Hepatocyte (in vitro differentiated cells): ENCODE data around the gene FNIP2.
"Not testable (repeated sequence)": the region's sequence is repeated elsewhere in the genome, so short reads cannot be mapped to it uniquely, and the experiment has no call there.

Experiments
- CTCF ChIP-seq: fragments of 200-600 bp; sonication (generic); IDR thresholded peaks from 2 replicates; pipeline ENCODE4 v1.5.1; 2016; ENCODE audit warnings: antibody characterized with exemption, mild to moderate bottlenecking; ENCODE audit not compliant: poor library complexity
- EZH2 ChIP-seq: fragments of 200-600 bp; sonication (generic); IDR thresholded peaks from 2 replicates; pipeline ENCODE4 v1.6.1; 2016; ENCODE audit warnings: antibody characterized with exemption, mild to moderate bottlenecking, borderline replicate concordance
- EZH2phosphoT487 ChIP-seq: fragments of 200-600 bp; sonication (generic); IDR thresholded peaks from one replicate; pipeline ENCODE4 v1.6.1; 2018; ENCODE audit warnings: antibody characterized with exemption, mild to moderate bottlenecking, low read depth, moderate library complexity; ENCODE audit not compliant: unreplicated experiment, severe bottlenecking

GRCh38 chr4:158956918-158957317, 188.1 kb downstream of the FNIP2 start:
- not testable (repeated sequence) for TF ChIP-seq CTCF, EZH2phosphoT487, EZH2
